HAP-1 (cell line): ENCODE data around the gene SLC17A6.

Experiments used
- DNase-seq, 2 experiments: peaks; one replicate each; pipeline ENCODE4 v3.0.0-alpha.2; 2016 to 2020; ENCODE audit warnings: low spot score in 2 of 2
- H3K27me3 ChIP-seq: fragments of 250-450 bp; sonication (Bioruptor Pico); 2 replicates; pipeline ENCODE4 v1.5.1; 2020; ENCODE audit warnings: low read depth, mild to moderate bottlenecking, moderate library complexity
- H3K36me3 ChIP-seq: fragments of 250-450 bp; sonication (Bioruptor Pico); replicated peaks from 2 replicates; pipeline ENCODE4 v1.5.1; 2020; ENCODE audit warnings: mild to moderate bottlenecking
- H3K4me1 ChIP-seq: fragments of 250-450 bp; sonication (Bioruptor Pico); 2 replicates; pipeline ENCODE4 v1.5.1; 2020; ENCODE audit warnings: mild to moderate bottlenecking
- H3K4me3 ChIP-seq: fragments of 250-450 bp; sonication (Bioruptor Pico); 2 replicates; pipeline ENCODE4 v1.5.1; 2020; ENCODE audit warnings: mild to moderate bottlenecking, moderate library complexity
- H3K9me3 ChIP-seq: fragments of 250-450 bp; sonication (Bioruptor Pico); 2 replicates; pipeline ENCODE4 v1.5.1; 2020; ENCODE audit warnings: mild to moderate bottlenecking, moderate library complexity
- in situ Hi-C: fragments of 300-500 bp; cut with MboI; formaldehyde crosslinking; loops from 3 replicates; pipeline ENCODE4 v1.14.3; 2020; ENCODE audit warnings: low sequenced_read_pairs, inconsistent platforms, mixed read lengths

The SLC17A6 gene

DNA sequence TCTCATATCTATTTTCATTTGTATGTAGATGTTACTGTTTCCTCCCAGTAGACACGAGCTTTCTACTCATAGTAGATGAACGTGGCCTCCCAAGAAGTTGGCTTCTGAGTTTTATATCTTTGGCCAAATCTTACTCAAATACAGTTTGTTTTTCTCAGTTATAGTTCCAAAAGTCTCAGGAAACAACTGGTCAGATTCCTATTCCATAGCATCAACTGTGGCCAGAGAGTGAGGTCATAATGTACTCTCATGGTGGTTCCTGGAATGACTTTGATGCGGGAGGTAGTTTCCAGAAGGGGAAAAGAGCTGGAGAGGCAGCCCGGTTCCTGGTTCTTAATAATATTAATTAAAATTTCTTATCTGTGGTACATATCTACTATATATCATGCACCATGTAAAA lies 77.3 kb downstream of the SLC17A6 start:
- in situ Hi-C loops: no loop called here
- H3K4me1 ChIP-seq: no peaks in the 10 kb centered on the region
- DNase-seq: no peak

GRCh38 chr11:22416462-22416861 lies 78.3 kb downstream of the SLC17A6 start:
- Histone ChIP-seq H3K4me3 (no peak overlapping the region), H3K27me3 (peaks cover 5% of the 10 kb centered on the region; the same call in 1 of the 2 replicates), H3K9me3 (no peaks in the 10 kb centered on the region), H3K36me3 (no peaks in the 10 kb centered on the region), H3K4me1 (no peaks in the 10 kb centered on the region)
- in situ Hi-C loops: no loop called here
- no peak for DNase-seq

More for the DNA sequence above, 77.3 kb downstream of the SLC17A6 start:
- H3K27me3 ChIP-seq: peaks cover 8% of the 10 kb centered on the region; the same call in 1 of the 2 replicates
- no peaks in the 10 kb centered on the region for H3K9me3 ChIP-seq
- H3K4me3 ChIP-seq: no peak overlapping the region
- H3K36me3 ChIP-seq: no peaks in the 10 kb centered on the region

GRCh38 chr11:22426915-22427314 lies 88.7 kb downstream of the SLC17A6 start:
- Histone ChIP-seq H3K9me3 (no peaks in the 10 kb centered on the region), H3K27me3 (peaks cover 4% of the 10 kb centered on the region; the same call in 1 of the 2 replicates), H3K36me3 (no peaks in the 10 kb centered on the region), H3K4me3 (no peak overlapping the region), H3K4me1 (no peaks in the 10 kb centered on the region)
- in situ Hi-C loops: no loop called here
- no peak for DNase-seq
